CD1c-positive myeloid dendritic cell (primary cell): Measurements from ENCODE around the gene USF3.

Experiments used
- DNase-seq: peaks from one replicate; pipeline ENCODE4 v3.0.0-alpha.2; 2016; ENCODE audit errors: extremely low spot score

Gene USF3

GRCh38 chr3:113697500-113698090 is 1.2 kb upstream of the USF3 start:
- DNase-seq, result no peak

- peak; percentile 99 for DNase-seq
Measured at GRCh38 chr3:113696658-113697499, 437 bp upstream of the USF3 start.

- DNase-seq, result no peak
Measured at GRCh38 chr3:113695431-113695785, 1.0 kb downstream of the USF3 start.

GRCh38 chr3:113690482-113690881 is 6.0 kb downstream of the USF3 start:
- DNase-seq, result no peak

- DNase-seq, result no peak
Measured at GRCh38 chr3:113685956-113686721, 10.3 kb downstream of the USF3 start.

- no peak for DNase-seq
Measured at GRCh38 chr3:113685124-113685523, 11.3 kb downstream of the USF3 start.

GRCh38 chr3:113684271-113684819 is 12.1 kb downstream of the USF3 start:
- peak; percentile 10 for DNase-seq

- no peak for DNase-seq
Measured at GRCh38 chr3:113678773-113679172, 17.7 kb downstream of the USF3 start.

GRCh38 chr3:113677737-113678136 is 18.7 kb downstream of the USF3 start:
- DNase-seq, result no peak

GRCh38 chr3:113676261-113676660 is 20.2 kb downstream of the USF3 start:
- peak; percentile 44 for DNase-seq

GRCh38 chr3:113673593-113673992 is 22.8 kb downstream of the USF3 start:
- DNase-seq, result no peak

- no peak for DNase-seq
Measured at GRCh38 chr3:113668015-113668414, 28.4 kb downstream of the USF3 start.

GRCh38 chr3:113664523-113665094 is 31.8 kb downstream of the USF3 start:
- no peak for DNase-seq

GRCh38 chr3:113663761-113664160 is 32.7 kb downstream of the USF3 start:
- no peak for DNase-seq

- DNase-seq, result no peak
Measured at GRCh38 chr3:113663324-113663750, 33.1 kb downstream of the USF3 start.

- no peak for DNase-seq
Measured at GRCh38 chr3:113662824-113663223, 33.6 kb downstream of the USF3 start.

- no peak for DNase-seq
Measured at GRCh38 chr3:113660896-113661295, 35.5 kb downstream of the USF3 start.

- no peak for DNase-seq
Measured at GRCh38 chr3:113660458-113660857, 36.0 kb downstream of the USF3 start.

- no peak for DNase-seq
Measured at GRCh38 chr3:113659996-113660395, 36.4 kb downstream of the USF3 start.

- DNase-seq, result no peak
Measured at GRCh38 chr3:113659101-113659541, 37.3 kb downstream of the USF3 start.

GRCh38 chr3:113658107-113658506 is 38.3 kb downstream of the USF3 start:
- no peak for DNase-seq

GRCh38 chr3:113654851-113655250 is 41.6 kb downstream of the USF3 start:
- DNase-seq, result no peak
